Thyroid gland (tissue), 4 donors: Measurements from ENCODE around the gene NR3C2.

Source experiments
- CTCF ChIP-seq, 6 experiments: fragments of 200-600 bp in 3 of 6; fragments of 450-650 bp in 3 of 6; sonication (generic) in 3 of 6; IDR thresholded peaks; one replicate each; pipeline ENCODE4 v1.5.1; 2016 to 2019; ENCODE audit warnings: antibody characterized with exemption in 6 of 6, mild to moderate bottlenecking in 2 of 6, inconsistent platforms in 1 of 6, moderate library complexity in 1 of 6
- POLR2A ChIP-seq, 2 donors: fragments of 450-650 bp; IDR thresholded peaks; one replicate each; pipeline ENCODE4 v1.6.1; 2017; ENCODE audit warnings: antibody characterized with exemption in 2 of 2, mild to moderate bottlenecking in 2 of 2, moderate library complexity in 1 of 2

- TF ChIP-seq CTCF (IDR thresholded peaks at IDR 0.05): no peak
- TF ChIP-seq POLR2A (IDR thresholded peaks at IDR 0.05): no peak
Observed at GRCh38 chr4:148054275-148054674, 387.9 kb downstream of the NR3C2 start.
